ENCODE results near the gene ICA1L.

DNA sequence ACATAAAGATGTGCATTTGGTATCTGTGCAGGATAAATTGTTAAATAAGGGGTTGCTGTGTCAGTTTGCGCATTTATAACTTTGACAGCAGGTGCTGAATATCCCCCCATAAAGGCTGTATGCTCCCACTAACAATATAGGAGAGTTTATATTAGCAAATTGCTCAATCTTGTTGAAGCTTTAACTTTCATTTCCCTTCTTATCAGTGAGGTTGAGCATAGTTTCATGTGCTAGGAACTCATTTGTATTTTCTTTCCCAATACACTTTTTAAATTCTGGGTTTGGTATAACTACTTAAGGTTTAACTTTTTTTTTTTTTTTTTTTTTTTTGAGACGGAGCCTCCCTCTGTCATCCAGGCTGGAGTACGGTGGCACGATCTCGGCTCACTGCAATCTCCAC is 147.8 kb downstream of the ICA1L start:
- TF ChIP-seq EZH2 (IDR thresholded peaks at IDR 0.05; ENCODE audit: insufficient read depth, poor library complexity, severe bottlenecking) (no peak), EZH2phosphoT487 (IDR thresholded peaks at IDR 0.05; ENCODE audit: insufficient read depth, low read depth) (no peak)
